K562 (cell line): ENCODE results near the gene ERAL1. TPM values are rescaled to one million over a fixed set of nuclear protein-coding genes. Genes with fewer than 3 reads are reported as not detected.

Experiments
- CCAR2 ChIP-seq: fragments of 200-400 bp; formaldehyde crosslinking; IDR thresholded peaks from 2 replicates; pipeline ENCODE4 v1.6.1; 2017; ENCODE audit warnings: mild to moderate bottlenecking, low read depth, low read length
- ESRRA ChIP-seq: fragments of 450-650 bp; IDR thresholded peaks from 2 replicates; pipeline ENCODE4 v1.6.1; 2014; ENCODE audit warnings: low read depth, mild to moderate bottlenecking, moderate library complexity, borderline replicate concordance
- EWSR1 ChIP-seq: fragments of 450-650 bp; IDR thresholded peaks from 2 replicates; pipeline ENCODE4 v1.6.1; 2018; ENCODE audit warnings: borderline replicate concordance, mild to moderate bottlenecking, low read depth, moderate library complexity; ENCODE audit not compliant: partially characterized antibody
- FOXK1 ChIP-seq: sonication (generic); formaldehyde crosslinking; IDR thresholded peaks from 2 replicates; pipeline ENCODE4 v1.8.0; 2022; ENCODE audit warnings: missing genetic modification reagents, mild to moderate bottlenecking, borderline replicate concordance
- MNT ChIP-seq, 2 experiments: fragments of 450-650 bp; conservative IDR thresholded peaks; 2 replicates each; pipeline ENCODE4 v1.6.1; 2017; ENCODE audit warnings: mild to moderate bottlenecking in 2 of 2, moderate library complexity in 2 of 2
- MTA3 ChIP-seq: fragments of 450-650 bp; formaldehyde crosslinking; IDR thresholded peaks from 2 replicates; pipeline ENCODE4 v1.6.1; 2017; ENCODE audit warnings: mild to moderate bottlenecking, borderline replicate concordance
- PCBP2 ChIP-seq: fragments of 200-400 bp; formaldehyde crosslinking; IDR thresholded peaks from 2 replicates; pipeline ENCODE4 v1.6.1; 2018; ENCODE audit warnings: low read length, low read depth, mild to moderate bottlenecking, moderate library complexity; ENCODE audit not compliant: poor library complexity, severe bottlenecking
- TOE1 ChIP-seq, 2 experiments: fragments of 450-650 bp in 1 of 2; sonication (generic) in 1 of 2; formaldehyde crosslinking in 1 of 2; IDR thresholded peaks; 2 replicates each; pipeline versions ENCODE4 v1.7.1 to v1.8.0; 2016 to 2022; ENCODE audit warnings: borderline replicate concordance in 2 of 2, mild to moderate bottlenecking in 2 of 2, antibody characterized with exemption in 1 of 2, inconsistent platforms in 1 of 2, low read depth in 1 of 2, missing genetic modification reagents in 1 of 2, moderate library complexity in 1 of 2
- VEZF1 ChIP-seq: fragments of 200-800 bp; sonication (Bioruptor generic); IDR thresholded peaks from 2 replicates; pipeline ENCODE4 v1.6.1; 2017; ENCODE audit warnings: missing genetic modification characterization, missing compliant biosample characterization
- ZBTB40 ChIP-seq, 2 experiments: fragments of 450-650 bp in 1 of 2; sonication (generic) in 1 of 2; formaldehyde crosslinking in 1 of 2; IDR thresholded peaks; 2 replicates each; pipeline versions ENCODE4 v1.7.1 to v1.9.0; 2016 to 2022; ENCODE audit warnings: inconsistent platforms in 1 of 2, mild to moderate bottlenecking in 1 of 2, missing genetic modification reagents in 1 of 2
- ZBTB7A ChIP-seq: IDR thresholded peaks from 2 replicates; pipeline ENCODE4 v1.6.1; 2011; ENCODE audit warnings: low read depth, mild to moderate bottlenecking, low read length, moderate library complexity, borderline replicate concordance; ENCODE audit not compliant: control insufficient read depth
- polyA plus RNA-seq, 8 experiments: library from polyadenylated mRNA; depleted of rRNA in 4 of 8; stranded (reverse) in 5 of 8; unstranded in 3 of 8; fragments of >200 nt; fragmentation: Nextera tagmentation in 2 of 8; fragmentation: Illumina TruSeq in 1 of 8; extraction: Ambion mirVana in 2 of 8; extraction: Trizol in 1 of 8; gene quantifications; 2 replicates each; pipeline versions ENCODE4 v1.2.1 to v1.2.3, GENCODE V29; 2011 to 2014; ENCODE audit warnings: inconsistent platforms in 1 of 8, missing spikeins in 1 of 8
- total RNA-seq, 7 experiments: library from RNA; depleted of rRNA in 6 of 7; stranded (reverse); fragments of >200 nt in 6 of 7; fragmentation: Illumina TruSeq in 2 of 7; extraction: Trizol in 2 of 7; gene quantifications; 2 replicates each; pipeline versions ENCODE4 v1.2.1 to v1.2.3, GENCODE V29; 2011 to 2021; ENCODE audit warnings: low replicate concordance in 1 of 7

Gene ERAL1
- total and polyA plus RNA-seq, 9 of the 15 experiments (the other 6 are each of a cell fraction or from before 2014, with no cell fraction given), result 37.5 to 351 (median 106) TPM

- TF ChIP-seq VEZF1 (CRISPR knock-in tag) (peak; percentile 28; the same call in 1 of the 2 replicates), EWSR1 (no peak), PCBP2 (no peak), CCAR2 (no peak), ZBTB40 (IDR thresholded peaks at IDR 0.05) (peak; percentile 66; the same call in 1 of the 2 replicates), ZBTB40 (CRISPR knock-in tag; IDR thresholded peaks at IDR 0.05) (no peak), TOE1 (IDR thresholded peaks at IDR 0.05; ENCODE audit: borderline replicate concordance) (peak; percentile 70; the same call in 1 of the 2 replicates), TOE1 (CRISPR knock-in tag; IDR thresholded peaks at IDR 0.05; ENCODE audit: borderline replicate concordance, low read depth) (no peak), FOXK1 (CRISPR knock-in tag) (no peak), MTA3 (peak; percentile 91), MNT (conservative IDR thresholded peaks at IDR 0.05) (peak in 1 of 2 experiments; percentile 67; a peak in 2 of 4 replicates), ZBTB7A (peak; percentile 62; the same call in 1 of the 2 replicates), ESRRA (peak; percentile 73; the same call in 1 of the 2 replicates)
These were observed 6.8 kb downstream of the ERAL1 start (continued) for GRCh38 chr17:28861393-28862203.
